Esophagus muscularis mucosa (tissue), 3 donors: ENCODE measurements around the gene ACVR2B.

Source experiments
- CTCF ChIP-seq, 3 experiments: fragments of 200-600 bp in 2 of 3; fragments of 450-650 bp in 1 of 3; sonication (generic) in 2 of 3; IDR thresholded peaks; one replicate each; pipeline ENCODE4 v1.5.1; 2017 to 2019; ENCODE audit warnings: antibody characterized with exemption in 3 of 3, mild to moderate bottlenecking in 2 of 3, moderate library complexity in 1 of 3
- POLR2A ChIP-seq: fragments of 450-650 bp; IDR thresholded peaks from one replicate; pipeline ENCODE4 v1.6.1; 2017; ENCODE audit warnings: antibody characterized with exemption, moderate library complexity, mild to moderate bottlenecking, low read depth
- POLR2AphosphoS5 ChIP-seq, 2 donors: sonication (generic); formaldehyde crosslinking; IDR thresholded peaks; one replicate each; pipeline ENCODE4 v1.6.1; 2017; ENCODE audit warnings: antibody characterized with exemption in 2 of 2

- TF ChIP-seq CTCF (IDR thresholded peaks at IDR 0.05) (no peak), POLR2A (no peak), POLR2AphosphoS5 (IDR thresholded peaks at IDR 0.05) (no peak)
These were observed 43.3 kb downstream of the ACVR2B start for GRCh38 chr3:38497031-38497430.
